ENCODE results near the gene CARF.
"Not testable (repeated sequence)": the region's sequence is repeated elsewhere in the genome, so short reads cannot be mapped to it uniquely, and the experiment has no call there.

The CARF gene

GRCh38 chr2:202910250-202910649 is 1.8 kb upstream of the CARF start:
- Histone ChIP-seq H3K36me3 (ENCODE audit: insufficient read depth, low read depth, low read length) (peaks cover 25% of the 10 kb centered on the region), H3K4me3 (ENCODE audit: low read length) (peak overlapping the region; percentile 84), H3K9ac (ENCODE audit: low read depth, low read length) (peak overlapping the region; percentile 91; the same call in 1 of the 2 replicates)

GRCh38 chr2:202910698-202911097 is 1.4 kb upstream of the CARF start:
- Histone ChIP-seq H3K27ac (ENCODE audit: low read length) (no peak overlapping the region), H3K4me1 (ENCODE audit: insufficient read depth, low read length) (no peaks in the 10 kb centered on the region), H3K4me3 (ENCODE audit: low read length) (peak overlapping the region; percentile 84), H3K9ac (ENCODE audit: low read depth, low read length) (peak overlapping the region; percentile 91), H3K9me3 (ENCODE audit: insufficient read depth, low read depth, low read length) (no peaks in the 10 kb centered on the region; the same call in 1 of the 2 replicates), H3K27me3 (ENCODE audit: insufficient read depth, low read length) (no peaks in the 10 kb centered on the region), H3K36me3 (ENCODE audit: insufficient read depth, low read depth, low read length) (peaks cover 21% of the 10 kb centered on the region)

More at GRCh38 chr2:202910250-202910649, 1.8 kb upstream of the CARF start:
- H3K9me3 ChIP-seq (ENCODE audit: insufficient read depth, low read depth, low read length); H3K27ac ChIP-seq (ENCODE audit: low read length); H3K4me1 ChIP-seq (ENCODE audit: insufficient read depth, low read length); H3K27me3 ChIP-seq (ENCODE audit: insufficient read depth, low read length): not testable (repeated sequence)

- Histone ChIP-seq H3K36me3 (ENCODE audit: insufficient read depth, low read depth, low read length) (peaks cover 16% of the 10 kb centered on the region), H3K9ac (ENCODE audit: low read depth, low read length) (peak overlapping the region; percentile 91)
These were observed 918 bp upstream of the CARF start for GRCh38 chr2:202911203-202911511.

GRCh38 chr2:202912342-202913201 is 497 bp downstream of the CARF start:
- peak overlapping the region; percentile 84 for H3K4me3 ChIP-seq (ENCODE audit: low read length)
- not testable (repeated sequence) for H3K4me1 ChIP-seq (ENCODE audit: insufficient read depth, low read length); H3K9me3 ChIP-seq (ENCODE audit: insufficient read depth, low read depth, low read length); H3K27me3 ChIP-seq (ENCODE audit: insufficient read depth, low read length); H3K36me3 ChIP-seq (ENCODE audit: insufficient read depth, low read depth, low read length)
- peak overlapping the region; percentile 98 for H3K27ac ChIP-seq (ENCODE audit: low read length)
- H3K9ac ChIP-seq (ENCODE audit: low read depth, low read length), result peak overlapping the region; percentile 91; the same call in 1 of the 2 replicates

More at GRCh38 chr2:202911203-202911511, 918 bp upstream of the CARF start:
- Histone ChIP-seq H3K4me1 (ENCODE audit: insufficient read depth, low read length) (no peaks in the 10 kb centered on the region), H3K27ac (ENCODE audit: low read length) (no peak overlapping the region), H3K4me3 (ENCODE audit: low read length) (peak overlapping the region; percentile 84), H3K9me3 (ENCODE audit: insufficient read depth, low read depth, low read length) (no peaks in the 10 kb centered on the region), H3K27me3 (ENCODE audit: insufficient read depth, low read length) (no peaks in the 10 kb centered on the region)

GRCh38 chr2:202918860-202919259 is 6.8 kb downstream of the CARF start:
- Histone ChIP-seq H3K9me3 (ENCODE audit: insufficient read depth, low read depth, low read length) (no peaks in the 10 kb centered on the region), H3K4me3 (ENCODE audit: low read length) (no peak overlapping the region), H3K27ac (ENCODE audit: low read length) (no peak overlapping the region), H3K27me3 (ENCODE audit: insufficient read depth, low read length) (no peaks in the 10 kb centered on the region), H3K4me1 (ENCODE audit: insufficient read depth, low read length) (no peaks in the 10 kb centered on the region), H3K9ac (ENCODE audit: low read depth, low read length) (no peak overlapping the region), H3K36me3 (ENCODE audit: insufficient read depth, low read depth, low read length) (no peaks in the 10 kb centered on the region)

GRCh38 chr2:202932425-202933138 is 20.5 kb downstream of the CARF start:
- Histone ChIP-seq H3K9ac (ENCODE audit: low read depth, low read length) (no peak overlapping the region), H3K27me3 (ENCODE audit: insufficient read depth, low read length) (no peaks in the 10 kb centered on the region), H3K36me3 (ENCODE audit: insufficient read depth, low read depth, low read length) (no peaks in the 10 kb centered on the region), H3K9me3 (ENCODE audit: insufficient read depth, low read depth, low read length) (no peaks in the 10 kb centered on the region), H3K27ac (ENCODE audit: low read length) (no peak overlapping the region), H3K4me1 (ENCODE audit: insufficient read depth, low read length) (no peaks in the 10 kb centered on the region; the same call in 1 of the 2 replicates), H3K4me3 (ENCODE audit: low read length) (no peak overlapping the region)

- Histone ChIP-seq H3K27me3 (ENCODE audit: insufficient read depth, low read length) (no peaks in the 10 kb centered on the region), H3K36me3 (ENCODE audit: insufficient read depth, low read depth, low read length) (no peaks in the 10 kb centered on the region), H3K9ac (ENCODE audit: low read depth, low read length) (no peak overlapping the region), H3K4me1 (ENCODE audit: insufficient read depth, low read length) (no peaks in the 10 kb centered on the region; the same call in 1 of the 2 replicates), H3K9me3 (ENCODE audit: insufficient read depth, low read depth, low read length) (no peaks in the 10 kb centered on the region), H3K27ac (ENCODE audit: low read length) (no peak overlapping the region), H3K4me3 (ENCODE audit: low read length) (no peak overlapping the region)
These were observed 21.1 kb downstream of the CARF start for GRCh38 chr2:202933139-202933510.

GRCh38 chr2:202933958-202934357 is 21.9 kb downstream of the CARF start:
- H3K9ac ChIP-seq (ENCODE audit: low read depth, low read length), result no peak overlapping the region
- H3K4me1 ChIP-seq (ENCODE audit: insufficient read depth, low read length), result no peaks in the 10 kb centered on the region; the same call in 1 of the 2 replicates
- no peak overlapping the region for H3K27ac ChIP-seq (ENCODE audit: low read length)
- H3K27me3 ChIP-seq (ENCODE audit: insufficient read depth, low read length), result no peaks in the 10 kb centered on the region
- H3K4me3 ChIP-seq (ENCODE audit: low read length), result no peak overlapping the region
- no peaks in the 10 kb centered on the region for H3K9me3 ChIP-seq (ENCODE audit: insufficient read depth, low read depth, low read length)
- H3K36me3 ChIP-seq (ENCODE audit: insufficient read depth, low read depth, low read length), result no peaks in the 10 kb centered on the region

- Histone ChIP-seq H3K4me3 (ENCODE audit: low read length) (no peak overlapping the region), H3K9ac (ENCODE audit: low read depth, low read length) (no peak overlapping the region), H3K9me3 (ENCODE audit: insufficient read depth, low read depth, low read length) (no peaks in the 10 kb centered on the region), H3K27me3 (ENCODE audit: insufficient read depth, low read length) (no peaks in the 10 kb centered on the region), H3K36me3 (ENCODE audit: insufficient read depth, low read depth, low read length) (no peaks in the 10 kb centered on the region), H3K27ac (ENCODE audit: low read length) (no peak overlapping the region), H3K4me1 (ENCODE audit: insufficient read depth, low read length) (no peaks in the 10 kb centered on the region; the same call in 1 of the 2 replicates)
These were observed 22.4 kb downstream of the CARF start for GRCh38 chr2:202934456-202934855.

- H3K4me1 ChIP-seq (ENCODE audit: insufficient read depth, low read length), result no peaks in the 10 kb centered on the region
- H3K27ac ChIP-seq (ENCODE audit: low read length), result no peak overlapping the region
- H3K36me3 ChIP-seq (ENCODE audit: insufficient read depth, low read depth, low read length), result no peaks in the 10 kb centered on the region
- H3K27me3 ChIP-seq (ENCODE audit: insufficient read depth, low read length), result no peaks in the 10 kb centered on the region
- no peak overlapping the region for H3K4me3 ChIP-seq (ENCODE audit: low read length)
- no peaks in the 10 kb centered on the region for H3K9me3 ChIP-seq (ENCODE audit: insufficient read depth, low read depth, low read length)
- no peak overlapping the region for H3K9ac ChIP-seq (ENCODE audit: low read depth, low read length)
These were observed 26.9 kb downstream of the CARF start for GRCh38 chr2:202938960-202939359.

- Histone ChIP-seq H3K4me1 (ENCODE audit: insufficient read depth, low read length) (no peaks in the 10 kb centered on the region), H3K9ac (ENCODE audit: low read depth, low read length) (no peak overlapping the region), H3K27ac (ENCODE audit: low read length) (no peak overlapping the region), H3K27me3 (ENCODE audit: insufficient read depth, low read length) (no peaks in the 10 kb centered on the region), H3K9me3 (ENCODE audit: insufficient read depth, low read depth, low read length) (no peaks in the 10 kb centered on the region; the same call in 1 of the 2 replicates), H3K4me3 (ENCODE audit: low read length) (no peak overlapping the region), H3K36me3 (ENCODE audit: insufficient read depth, low read depth, low read length) (no peaks in the 10 kb centered on the region; the same call in 1 of the 2 replicates)
These were observed 29.7 kb downstream of the CARF start for GRCh38 chr2:202941771-202942170.

GRCh38 chr2:202944408-202944807 is 32.3 kb downstream of the CARF start:
- H3K9me3 ChIP-seq (ENCODE audit: insufficient read depth, low read depth, low read length), result peaks cover 16% of the 10 kb centered on the region
- no peaks in the 10 kb centered on the region; the same call in 1 of the 2 replicates for H3K36me3 ChIP-seq (ENCODE audit: insufficient read depth, low read depth, low read length)
- H3K9ac ChIP-seq (ENCODE audit: low read depth, low read length), result no peak overlapping the region
- H3K4me1 ChIP-seq (ENCODE audit: insufficient read depth, low read length), result no peaks in the 10 kb centered on the region
- no peak overlapping the region for H3K4me3 ChIP-seq (ENCODE audit: low read length)
- H3K27me3 ChIP-seq (ENCODE audit: insufficient read depth, low read length), result no peaks in the 10 kb centered on the region
- no peak overlapping the region for H3K27ac ChIP-seq (ENCODE audit: low read length)
